Choroid plexus epithelial cell (primary cell): ENCODE measurements around the gene C1orf35.

ENCODE experiments used
- DNase-seq: peaks from one replicate; pipeline ENCODE4 v3.0.0-alpha.2; 2010; ENCODE audit warnings: low read depth
- H3K4me3 ChIP-seq: 2 replicates; pipeline ENCODE4 v1.5.1; 2011; ENCODE audit warnings: low read depth, mild to moderate bottlenecking, control low read depth, low read length, moderate library complexity
- CTCF ChIP-seq: conservative IDR thresholded peaks from 2 replicates; pipeline ENCODE4 v1.5.1; 2011; ENCODE audit warnings: low read depth, mild to moderate bottlenecking, control low read depth, inconsistent platforms, low read length, moderate library complexity

Gene C1orf35

GRCh38 chr1:228093050-228093906, 9.8 kb downstream of the C1orf35 start:
- TF ChIP-seq CTCF = no peak
- no peak for DNase-seq
- no peak overlapping the region for H3K4me3 ChIP-seq

GRCh38 chr1:228092342-228093049, 10.6 kb downstream of the C1orf35 start:
- no peak for DNase-seq
- no peak for TF ChIP-seq CTCF
- H3K4me3 ChIP-seq = no peak overlapping the region

GRCh38 chr1:228091084-228091483, 12.0 kb downstream of the C1orf35 start:
- no peak for TF ChIP-seq CTCF
- H3K4me3 ChIP-seq = no peak overlapping the region
- DNase-seq = no peak

GRCh38 chr1:228090613-228091081, 12.5 kb downstream of the C1orf35 start:
- DNase-seq = peak; percentile 45
- no peak overlapping the region for H3K4me3 ChIP-seq

GRCh38 chr1:228089519-228090380, 13.4 kb downstream of the C1orf35 start:
- no peak overlapping the region for H3K4me3 ChIP-seq
- no peak for TF ChIP-seq CTCF
- DNase-seq = no peak

More at GRCh38 chr1:228090613-228091081, 12.5 kb downstream of the C1orf35 start:
- TF ChIP-seq CTCF = peak; percentile 15

- H3K4me3 ChIP-seq = no peak overlapping the region
- DNase-seq = peak; percentile 15
- TF ChIP-seq CTCF = no peak
Measured at GRCh38 chr1:228088586-228089498, 14.3 kb downstream of the C1orf35 start.
